PC-9 (cell line): Measurements from ENCODE around the gene LEFTY2. TPM values are rescaled to one million over a fixed set of nuclear protein-coding genes. Genes with fewer than 3 reads are reported as not detected.
A peak's percentile ranks its signal among the peaks of the same experiment; 100 is the strongest.

Experiments used
- Bru-seq: library from RNA; stranded (reverse); fragments of 400-500 nt; gene quantifications from one replicate; lab custom pipeline; 2021; lab: Mats Ljungman, UMichigan
- BruChase-seq, 2 experiments: library from RNA; stranded (reverse); fragments of 400-500 nt; gene quantifications; one replicate each; lab custom pipeline; 2021; lab: Mats Ljungman, UMichigan
- BruUV-seq: library from RNA; stranded (reverse); fragments of 400-500 nt; replicated peaks from 2 replicates; lab custom pipeline; 2021; lab: Mats Ljungman, UMichigan
- CTCF ChIA-PET: fragments of 300-600 bp; sonication (Branson Sonifier 250); formaldehyde crosslinking; loops from one replicate; lab custom pipeline; 2022; ENCODE audit warnings: antibody characterized with exemption; lab: Charles Lee
- POLR2A ChIA-PET: fragments of 300-600 bp; sonication (Branson Sonifier 250); formaldehyde crosslinking; loops from one replicate; lab custom pipeline; 2022; ENCODE audit warnings: antibody characterized with exemption; ENCODE audit not compliant: unreplicated experiment; lab: Charles Lee
- DNase-seq, 2 experiments: peaks; one replicate each; pipeline versions ENCODE4 v3.0.0 to v3.0.0-alpha.2; 2015 to 2022; ENCODE audit warnings: mixed read lengths in 1 of 2
- H2AFZ ChIP-seq: fragments of 200-600 bp; sonication (generic); 2 replicates; pipeline ENCODE4 v1.8.1; 2017; ENCODE audit warnings: antibody characterized with exemption
- H3F3A ChIP-seq: fragments of 200-600 bp; sonication (generic); 2 replicates; pipeline ENCODE4 v1.8.1; 2017; ENCODE audit warnings: antibody characterized with exemption, mild to moderate bottlenecking, low read depth; ENCODE audit not compliant: insufficient read depth
- H3K27ac ChIP-seq: fragments of 200-600 bp; sonication (generic); 2 replicates; pipeline ENCODE4 v1.6.1; 2016; ENCODE audit warnings: mixed run types
- H3K27me3 ChIP-seq: fragments of 200-600 bp; sonication (generic); 2 replicates; pipeline ENCODE4 v1.6.1; 2016; ENCODE audit warnings: low read depth, mixed run types; ENCODE audit not compliant: insufficient read depth
- H3K36me3 ChIP-seq: fragments of 200-600 bp; sonication (generic); 2 replicates; pipeline ENCODE4 v1.6.1; 2016; ENCODE audit warnings: low read depth, mixed run types
- H3K4me1 ChIP-seq: fragments of 200-600 bp; sonication (generic); replicated peaks from 2 replicates; pipeline ENCODE4 v1.6.1; 2016; ENCODE audit warnings: mixed run types; ENCODE audit not compliant: insufficient read depth
- H3K4me2 ChIP-seq: fragments of 200-600 bp; sonication (generic); 2 replicates; pipeline ENCODE4 v1.6.1; 2017; ENCODE audit warnings: mixed run types
- H3K4me3 ChIP-seq: fragments of 200-600 bp; sonication (generic); 2 replicates; pipeline ENCODE4 v1.6.1; 2016; ENCODE audit warnings: mixed run types
- H3K79me2 ChIP-seq: fragments of 200-600 bp; sonication (generic); 2 replicates; pipeline ENCODE4 v1.6.1; 2017; ENCODE audit warnings: low read depth, mixed run types
- H3K9me2 ChIP-seq: fragments of 200-600 bp; sonication (generic); 2 replicates; pipeline ENCODE4 v1.8.1; 2017; ENCODE audit warnings: mild to moderate bottlenecking; ENCODE audit not compliant: insufficient read depth
- H3K9me3 ChIP-seq: fragments of 200-600 bp; sonication (generic); 2 replicates; pipeline ENCODE4 v1.8.1; 2016; ENCODE audit warnings: low read depth; ENCODE audit not compliant: insufficient read depth
- H4K20me1 ChIP-seq: fragments of 200-600 bp; sonication (generic); 2 replicates; pipeline ENCODE4 v1.8.1; 2017; ENCODE audit not compliant: insufficient read depth
- EZH2 ChIP-seq: fragments of 200-600 bp; sonication (generic); IDR thresholded peaks from 2 replicates; pipeline ENCODE4 v1.8.0; 2017; ENCODE audit warnings: antibody characterized with exemption, low read depth
- intact Hi-C: fragments of 100-400 bp; cut with micrococcal nuclease; formaldehyde crosslinking; loops from one replicate; pipeline ENCODE4 v1.10.0; 2022; ENCODE audit not compliant: unreplicated experiment
- long read RNA-seq: library from polyadenylated mRNA; stranded (forward); transcript quantifications from one replicate; pipeline ENCODE4 v2.0.0, GENCODE V29; 2022
- total RNA-seq: library from RNA; stranded (reverse); gene quantifications from 2 replicates; pipeline ENCODE4 v1.2.3, GENCODE V29; 2021
- TF ChIP-seq, protein P1 (sequence below): fragments of 200-600 bp; sonication (generic); conservative IDR thresholded peaks from 2 replicates; pipeline ENCODE4 v1.6.1; 2017; ENCODE audit warnings: mixed run types, antibody characterized with exemption, mild to moderate bottlenecking, moderate library complexity

The LEFTY2 gene, protein sequence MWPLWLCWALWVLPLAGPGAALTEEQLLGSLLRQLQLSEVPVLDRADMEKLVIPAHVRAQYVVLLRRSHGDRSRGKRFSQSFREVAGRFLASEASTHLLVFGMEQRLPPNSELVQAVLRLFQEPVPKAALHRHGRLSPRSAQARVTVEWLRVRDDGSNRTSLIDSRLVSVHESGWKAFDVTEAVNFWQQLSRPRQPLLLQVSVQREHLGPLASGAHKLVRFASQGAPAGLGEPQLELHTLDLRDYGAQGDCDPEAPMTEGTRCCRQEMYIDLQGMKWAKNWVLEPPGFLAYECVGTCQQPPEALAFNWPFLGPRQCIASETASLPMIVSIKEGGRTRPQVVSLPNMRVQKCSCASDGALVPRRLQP
- total RNA-seq (not detected in 2 replicates), Bru-seq, nascent RNA (not detected), BruChase-seq, experiment 1, labeled RNA remaining after a 2-hour chase (percentile 14 among the genes with signal in this experiment), BruChase-seq, experiment 2, labeled RNA remaining after a 6-hour chase (not detected)
- long read RNA-seq: 0 reads

DNA sequence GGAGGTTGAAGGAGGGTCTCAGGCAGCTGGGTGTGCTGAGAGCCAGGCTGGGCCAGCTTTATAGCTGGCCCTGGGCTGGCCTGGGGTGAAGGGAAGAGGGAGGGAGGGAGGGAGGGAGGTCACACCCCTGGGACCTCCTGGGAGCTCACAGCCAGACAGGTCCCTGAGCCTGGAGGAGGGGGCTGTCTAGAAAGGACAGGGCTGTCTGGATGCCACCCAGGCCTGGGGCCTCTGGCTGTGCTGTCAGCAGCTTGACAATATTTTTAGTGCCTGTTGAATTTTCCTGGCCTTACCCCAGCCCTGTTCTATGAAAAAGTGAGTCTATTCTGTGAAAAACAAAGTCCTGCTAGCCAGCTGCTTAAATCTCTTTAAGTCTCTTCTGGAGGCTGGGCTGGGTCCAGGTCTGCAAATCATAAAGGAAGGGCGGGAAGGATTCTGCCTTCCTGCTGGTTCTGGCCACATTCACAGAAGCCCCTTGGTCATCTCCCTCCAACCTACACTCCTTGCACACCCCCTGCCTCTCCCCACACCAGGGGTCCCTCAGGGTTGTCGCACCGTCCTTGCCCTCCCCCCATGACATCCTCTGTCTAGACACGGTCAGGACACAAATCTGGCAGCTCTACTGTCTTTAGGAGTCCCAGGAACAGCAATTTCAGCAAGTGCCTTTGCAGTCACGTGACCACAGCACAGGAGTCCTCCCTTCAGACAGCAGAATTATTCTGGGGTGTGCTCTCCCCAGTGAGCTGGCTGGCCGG is at the start of gene LEFTY2:
LEFTY2 (minus strand) TSS at position 34 of the 755 bp plus-strand sequence. CDS start 80 bp downstream, outside the sequence.
- BruUV-seq: no TSS peak
- Histone ChIP-seq H3K79me2 (no peaks in the 10 kb centered on the region), H3K9me3 (no peaks in the 10 kb centered on the region), H2AFZ (no peak within 1 kb of the TSS), H3K27ac (no peak within 1 kb of the TSS), H3K9me2 (no peaks in the 10 kb centered on the region), H3K36me3 (no peaks in the 10 kb centered on the region), H3K4me1 (peaks cover 3% of the 10 kb centered on the region), H4K20me1 (no peaks in the 10 kb centered on the region), H3K4me2 (no peak within 1 kb of the TSS), H3K27me3 (no peaks in the 10 kb centered on the region), H3K4me3 (no peak within 1 kb of the TSS), H3F3A (no peaks in the 10 kb centered on the region)
- CTCF ChIA-PET: no interaction called here
- intact Hi-C loops: no loop called here
- TF ChIP-seq EZH2: no peak
- TF ChIP-seq, protein P1, sequence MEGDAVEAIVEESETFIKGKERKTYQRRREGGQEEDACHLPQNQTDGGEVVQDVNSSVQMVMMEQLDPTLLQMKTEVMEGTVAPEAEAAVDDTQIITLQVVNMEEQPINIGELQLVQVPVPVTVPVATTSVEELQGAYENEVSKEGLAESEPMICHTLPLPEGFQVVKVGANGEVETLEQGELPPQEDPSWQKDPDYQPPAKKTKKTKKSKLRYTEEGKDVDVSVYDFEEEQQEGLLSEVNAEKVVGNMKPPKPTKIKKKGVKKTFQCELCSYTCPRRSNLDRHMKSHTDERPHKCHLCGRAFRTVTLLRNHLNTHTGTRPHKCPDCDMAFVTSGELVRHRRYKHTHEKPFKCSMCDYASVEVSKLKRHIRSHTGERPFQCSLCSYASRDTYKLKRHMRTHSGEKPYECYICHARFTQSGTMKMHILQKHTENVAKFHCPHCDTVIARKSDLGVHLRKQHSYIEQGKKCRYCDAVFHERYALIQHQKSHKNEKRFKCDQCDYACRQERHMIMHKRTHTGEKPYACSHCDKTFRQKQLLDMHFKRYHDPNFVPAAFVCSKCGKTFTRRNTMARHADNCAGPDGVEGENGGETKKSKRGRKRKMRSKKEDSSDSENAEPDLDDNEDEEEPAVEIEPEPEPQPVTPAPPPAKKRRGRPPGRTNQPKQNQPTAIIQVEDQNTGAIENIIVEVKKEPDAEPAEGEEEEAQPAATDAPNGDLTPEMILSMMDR: no peak
- no peak for DNase-seq
- POLR2A ChIA-PET: no interaction called here

DNA sequence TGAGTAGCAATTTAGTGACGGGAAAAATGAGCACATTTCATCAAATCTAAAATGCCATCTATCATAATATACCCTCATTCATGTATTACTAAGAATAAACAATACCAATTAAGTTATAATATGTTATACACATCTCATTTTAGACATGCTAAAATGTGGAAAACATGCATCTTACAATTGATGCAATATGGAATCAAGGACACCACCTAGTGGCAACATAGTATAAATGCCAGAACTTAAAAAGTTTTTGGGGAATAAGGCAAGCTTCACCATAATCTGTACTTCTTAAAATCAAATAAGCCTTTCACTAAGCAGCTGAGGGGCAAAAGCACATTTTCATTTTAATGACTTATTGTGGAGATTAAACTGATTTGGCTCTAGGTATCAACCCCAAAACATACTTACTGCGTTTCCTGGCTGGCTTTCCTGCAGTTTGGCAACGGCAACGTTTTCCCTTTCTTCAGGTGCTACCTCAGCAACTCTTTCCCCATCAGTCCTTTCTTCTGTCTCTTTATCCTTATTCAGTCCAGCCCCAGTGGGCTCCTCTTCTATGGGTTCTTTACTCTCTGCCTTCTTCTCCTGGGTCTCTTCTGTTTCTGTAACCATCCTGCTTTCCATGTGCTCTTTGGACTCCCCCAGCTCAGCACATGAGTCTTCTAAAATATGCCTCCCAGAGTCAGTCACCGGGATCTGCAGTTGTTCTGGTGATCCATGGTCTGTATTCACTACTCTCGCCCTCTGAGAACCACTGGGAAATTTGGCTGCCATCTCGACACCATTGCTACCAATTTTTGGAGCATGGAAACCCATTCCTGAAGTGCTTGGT is 46.7 kb upstream of the LEFTY2 start:
- BruUV-seq: no TSS peak
- TF ChIP-seq, protein P1: peak; percentile 84
- TF ChIP-seq EZH2: no peak
- POLR2A ChIA-PET: interaction anchor here (0.6 kb wide), 2 partner anchors 75 to 111 kb away, joined by 4 to 5 read pairs; no protein-coding TSS in a partner anchor
- no peaks in the 10 kb centered on the region for H3K4me1 ChIP-seq
- peak in 1 of 2 experiments; percentile 41 for DNase-seq
- H3K79me2 ChIP-seq: peaks cover 10% of the 10 kb centered on the region; the same call in 1 of the 2 replicates
- H3K4me3 ChIP-seq: no peak overlapping the region
- no peak overlapping the region for H3K27ac ChIP-seq
- no peaks in the 10 kb centered on the region for H3K9me2 ChIP-seq
- no peak overlapping the region for H3K4me2 ChIP-seq
- peaks cover 15% of the 10 kb centered on the region for H4K20me1 ChIP-seq
- 0 out of 2 replicates have a peak, but pooled peaks cover under 1% of the 10 kb centered on the region for H3K9me3 ChIP-seq
- H2AFZ ChIP-seq: no peak overlapping the region
- CTCF ChIA-PET: interaction anchor here (0.5 to 1.3 kb wide), 9 partner anchors 10 to 543 kb away, joined by 3 to 9 read pairs (median 3); partner anchors contain the start of gene SRP9
- H3F3A ChIP-seq: peaks cover 16% of the 10 kb centered on the region
- H3K36me3 ChIP-seq: peaks cover 53% of the 10 kb centered on the region
- H3K27me3 ChIP-seq: no peaks in the 10 kb centered on the region
- intact Hi-C loops: loop anchor here (10.0 kb wide), 1 partner anchor 573 kb away; no protein-coding TSS in a partner anchor
